CD4-positive, alpha-beta T cell (primary cell): ENCODE data around the gene OSBPL6. TPM values are rescaled to one million over a fixed set of nuclear protein-coding genes. Genes with fewer than 3 reads are reported as not detected.

Experiments
- ATAC-seq: fragments of 200-7000 bp; cut with Tn5 transposase; one replicate; pipeline ENCODE4 v1.10.0; 2022; ENCODE audit warnings: mild to moderate bottlenecking; ENCODE audit not compliant: poor library complexity
- CTCF ChIA-PET: fragments of 350-600 bp; sonication (Branson Sonifier 250); formaldehyde crosslinking; loops from one replicate; lab custom pipeline; 2021; ENCODE audit warnings: antibody characterized with exemption, inconsistent platforms; lab: Charles Lee
- POLR2A ChIA-PET: fragments of 350-600 bp; sonication (Branson Sonifier 250); formaldehyde crosslinking; loops from one replicate; lab custom pipeline; 2021; ENCODE audit warnings: antibody characterized with exemption, inconsistent platforms; lab: Charles Lee
- DNase-seq, 14 experiments: peaks; one replicate each; pipeline ENCODE4 v3.0.0-alpha.2; 2013 to 2020; ENCODE audit warnings: mixed read lengths in 2 of 14
- H3K27ac ChIP-seq, 2 donors: one replicate each; pipeline versions ENCODE4 v1.5.1 to v1.7.0; 2013; ENCODE audit warnings: low read length in 2 of 2, low read depth in 1 of 2, mild to moderate bottlenecking in 1 of 2
- H3K27me3 ChIP-seq, 2 experiments: 1 replicate in 1 of 2; 2 replicates in 1 of 2; pipeline versions ENCODE4 v1.6.1 to v1.7.0; 2013; ENCODE audit warnings: low read length in 2 of 2, control low read depth in 1 of 2, mild to moderate bottlenecking in 1 of 2, moderate library complexity in 1 of 2; ENCODE audit not compliant: insufficient read depth in 2 of 2, control insufficient read depth in 1 of 2
- H3K36me3 ChIP-seq: one replicate; pipeline ENCODE4 v1.6.1; 2013; ENCODE audit warnings: low read length, control low read depth; ENCODE audit not compliant: insufficient read depth
- H3K4me1 ChIP-seq: one replicate; pipeline ENCODE4 v1.6.1; 2013; ENCODE audit warnings: low read length, control low read depth; ENCODE audit not compliant: insufficient read depth
- H3K4me3 ChIP-seq: one replicate; pipeline ENCODE4 v1.5.1; 2013; ENCODE audit warnings: mild to moderate bottlenecking, low read length, moderate library complexity
- H3K9me3 ChIP-seq, 2 experiments: 1 replicate in 1 of 2; 2 replicates in 1 of 2; pipeline versions ENCODE4 v1.6.1 to v1.7.0; 2013; ENCODE audit warnings: low read length in 2 of 2, mild to moderate bottlenecking in 2 of 2, control low read depth in 1 of 2, moderate library complexity in 1 of 2; ENCODE audit not compliant: control insufficient read depth in 1 of 2, insufficient read depth in 1 of 2
- H3K27ac Mint-ChIP-seq: one replicate; pipeline ENCODE4 v1.8.0; 2020; ENCODE audit warnings: mixed read lengths
- H3K27me3 Mint-ChIP-seq: one replicate; pipeline ENCODE4 v1.8.0; 2021; ENCODE audit warnings: mixed read lengths
- H3K36me3 Mint-ChIP-seq: one replicate; pipeline ENCODE4 v1.8.0; 2021; ENCODE audit warnings: low read depth, mixed read lengths
- H3K4me1 Mint-ChIP-seq: one replicate; pipeline ENCODE4 v1.8.0; 2021; ENCODE audit warnings: low read depth, mixed read lengths
- H3K4me3 Mint-ChIP-seq: one replicate; pipeline ENCODE4 v1.8.0; 2020; ENCODE audit warnings: mild to moderate bottlenecking, mixed read lengths
- H3K9me3 Mint-ChIP-seq: one replicate; pipeline ENCODE4 v1.8.0; 2020; ENCODE audit warnings: mixed read lengths
- CTCF ChIP-seq: fragments of 200-600 bp; IDR thresholded peaks from one replicate; pipeline ENCODE4 v1.8.0; 2022; ENCODE audit warnings: antibody characterized with exemption, mild to moderate bottlenecking
- intact Hi-C, 2 experiments: fragments of 100-400 bp; cut with DNase I in 1 of 2; cut with micrococcal nuclease in 1 of 2; formaldehyde crosslinking; loops; one replicate each; pipeline versions ENCODE4 v1.15.1 to v1.9.0; 2023 to 2025; cut with DNase I, micrococcal nuclease
- total RNA-seq, 174 experiments: library from RNA in 2 of 174; stranded (reverse) in 2 of 174; gene quantifications; one replicate each; pipeline ENCODE4 v1.2.3 and lab custom pipeline; 2021 to 2026

The OSBPL6 gene
- total RNA-seq, 2 experiments from 2014 or later, result 0.08 to 0.11 TPM

- no peak overlapping the region for H3K4me3 ChIP-seq
- no peaks in the 10 kb centered on the region for H3K9me3 ChIP-seq
- no peaks in the 10 kb centered on the region for H3K4me1 Mint-ChIP-seq
- H3K27me3 Mint-ChIP-seq, result peaks cover 54% of the 10 kb centered on the region
- H3K4me1 ChIP-seq, result no peaks in the 10 kb centered on the region
- H3K9me3 Mint-ChIP-seq, result no peaks in the 10 kb centered on the region
- DNase-seq, result no peak
- no peak overlapping the region for H3K27ac Mint-ChIP-seq
- H3K4me3 Mint-ChIP-seq, result no peak overlapping the region
- no peaks in the 10 kb centered on the region for H3K36me3 Mint-ChIP-seq
- no peak for TF ChIP-seq CTCF
- intact Hi-C loops, result no loop called here
- ATAC-seq, result no peak
- POLR2A ChIA-PET, result no interaction called here
- H3K27me3 ChIP-seq, result peaks cover 0 to 3% of the 10 kb centered on the region in 2 experiments
- no peak overlapping the region for H3K27ac ChIP-seq
- CTCF ChIA-PET, result interaction anchor here (0.6 kb wide), 2 partner anchors 193 to 1302 kb away, joined by 4 to 5 read pairs; no protein-coding TSS in a partner anchor
- H3K36me3 ChIP-seq, result no peaks in the 10 kb centered on the region
Observed at GRCh38 chr2:178208817-178209216, 14.5 kb downstream of the OSBPL6 start.

GRCh38 chr2:178211460-178211859 is 17.1 kb downstream of the OSBPL6 start:
- TF ChIP-seq CTCF, result no peak
- Histone ChIP-seq H3K9me3 (no peaks in the 10 kb centered on the region), H3K4me1 (no peaks in the 10 kb centered on the region), H3K4me3 (no peak overlapping the region), H3K36me3 (no peaks in the 10 kb centered on the region), H3K27ac (no peak overlapping the region), H3K27me3 (peaks cover 0 to 3% of the 10 kb centered on the region in 2 experiments)
- Mint-ChIP-seq H3K9me3 (no peaks in the 10 kb centered on the region), H3K4me3 (no peak overlapping the region), H3K36me3 (no peaks in the 10 kb centered on the region), H3K27me3 (peaks cover 41% of the 10 kb centered on the region), H3K27ac (no peak overlapping the region), H3K4me1 (no peaks in the 10 kb centered on the region)
- DNase-seq, result no peak
- POLR2A ChIA-PET, result no interaction called here
- CTCF ChIA-PET, result no interaction called here
- intact Hi-C loops, result no loop called here
- no peak for ATAC-seq

GRCh38 chr2:178211943-178212342 is 17.6 kb downstream of the OSBPL6 start:
- CTCF ChIA-PET, result no interaction called here
- Mint-ChIP-seq H3K36me3 (no peaks in the 10 kb centered on the region), H3K9me3 (no peaks in the 10 kb centered on the region), H3K4me1 (no peaks in the 10 kb centered on the region), H3K27me3 (peaks cover 44% of the 10 kb centered on the region), H3K4me3 (no peak overlapping the region), H3K27ac (no peak overlapping the region)
- Histone ChIP-seq H3K36me3 (no peaks in the 10 kb centered on the region), H3K4me1 (no peaks in the 10 kb centered on the region), H3K9me3 (no peaks in the 10 kb centered on the region), H3K27me3 (peaks cover 3% of the 10 kb centered on the region in 2 experiments), H3K27ac (no peak overlapping the region), H3K4me3 (no peak overlapping the region)
- intact Hi-C loops, result no loop called here
- ATAC-seq (no peak), DNase-seq (no peak)
- POLR2A ChIA-PET, result no interaction called here
- no peak for TF ChIP-seq CTCF
